GM19372 (cell line): Measurements from ENCODE around the gene SIN3A.
"Not testable (repeated sequence)": the region's sequence is repeated elsewhere in the genome, so short reads cannot be mapped to it uniquely, and the experiment has no call there.

Experiments
- ATAC-seq: cut with Tn5 transposase; IDR thresholded peaks from one replicate; pipeline ENCODE4 v1.9.1; 2021; ENCODE audit warnings: mild to moderate bottlenecking, low read depth, moderate library complexity; ENCODE audit not compliant: unreplicated experiment

SIN3A gene

DNA sequence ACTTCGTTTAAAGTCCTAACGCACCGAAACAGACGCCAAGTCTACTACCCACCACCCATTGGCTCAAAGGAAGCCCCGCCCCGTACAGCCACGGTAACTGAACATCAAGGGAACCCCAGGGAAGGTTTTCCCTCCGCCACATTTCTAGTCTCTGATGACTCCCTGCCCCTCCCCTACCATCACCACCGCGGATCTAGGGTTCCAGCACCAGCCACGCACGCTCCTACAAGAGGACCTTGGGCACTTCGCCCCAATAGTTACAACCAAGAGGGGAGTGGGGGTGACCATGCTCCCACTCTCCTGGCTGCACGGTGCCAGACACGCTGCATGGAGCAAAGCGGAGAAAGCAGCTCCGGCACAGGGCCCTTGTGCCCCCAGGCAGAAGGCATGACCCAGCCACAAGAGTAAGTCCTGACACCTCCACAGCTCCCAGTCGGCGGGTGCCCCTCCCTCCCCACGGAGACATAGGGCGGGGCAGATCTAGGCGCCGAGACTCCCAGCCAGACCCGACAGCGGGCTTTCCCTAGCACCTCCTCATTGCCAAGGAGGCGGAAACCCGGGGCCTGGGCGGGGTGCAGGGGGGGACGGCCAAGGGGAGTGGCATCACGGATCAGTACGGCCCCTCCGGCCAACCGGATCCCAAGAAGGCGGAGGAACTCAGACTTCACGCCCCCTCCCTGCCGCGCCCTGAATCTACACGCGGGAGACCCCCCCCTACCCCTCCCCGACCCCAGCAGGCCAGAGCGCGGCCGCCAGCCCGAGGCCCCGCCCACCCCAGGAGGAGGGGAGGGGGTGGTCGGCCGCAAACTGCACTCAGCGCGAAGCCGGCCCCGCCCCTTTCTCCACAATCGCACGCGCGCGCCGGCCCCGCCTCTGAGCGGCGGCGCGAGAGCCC, 936 bp downstream of the SIN3A start:
- peak; percentile 14 for ATAC-seq

GRCh38 chr15:75449585-75450306, 1.7 kb downstream of the SIN3A start:
- ATAC-seq: no peak

- not testable (repeated sequence) for ATAC-seq
Measured at GRCh38 chr15:75448171-75448570, 3.3 kb downstream of the SIN3A start.

DNA sequence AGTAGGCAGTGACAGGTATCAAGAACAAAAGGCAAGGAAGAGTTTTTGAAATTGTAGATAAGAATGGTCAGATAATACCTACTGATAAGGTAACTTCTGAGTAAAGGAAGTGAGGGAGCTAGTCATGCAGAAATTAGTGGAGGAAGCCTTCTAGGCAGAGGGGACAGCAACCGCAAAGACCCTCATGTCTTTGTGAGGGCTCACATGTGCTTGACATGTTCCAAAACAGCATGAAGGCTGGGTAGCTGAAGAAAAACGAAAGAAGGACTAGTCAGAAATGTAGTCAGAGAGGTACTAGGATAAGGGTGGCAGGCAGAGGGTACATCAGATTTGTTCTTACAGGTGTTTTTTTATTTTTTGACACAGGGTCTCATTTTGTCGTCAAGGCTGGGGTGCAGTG, 5.3 kb downstream of the SIN3A start:
- no peak for ATAC-seq

- not testable (repeated sequence) for ATAC-seq
Measured at GRCh38 chr15:75445324-75445723, 6.2 kb downstream of the SIN3A start.

DNA sequence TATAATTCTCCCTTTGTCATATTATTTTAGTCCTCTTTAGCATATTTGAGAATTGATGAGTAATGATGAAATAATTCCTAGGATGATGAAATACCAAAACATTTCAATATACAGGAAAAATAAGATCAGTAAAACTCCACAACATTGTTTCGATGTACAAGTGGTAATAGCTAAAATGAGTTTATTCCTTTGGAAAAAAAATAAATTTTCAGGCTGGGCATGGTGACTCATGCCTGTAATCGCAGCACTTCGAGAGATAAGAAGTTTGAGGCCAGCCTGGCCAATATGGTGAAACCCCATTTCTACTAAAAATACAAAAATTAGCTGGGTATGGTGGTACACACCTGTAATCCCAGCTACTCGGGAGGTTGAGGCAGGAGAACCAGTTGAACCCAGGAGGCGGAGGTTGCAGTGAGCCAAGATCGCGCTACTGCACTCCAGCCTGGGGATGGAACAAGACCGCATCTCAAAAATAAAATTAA, 7.5 kb downstream of the SIN3A start:
- ATAC-seq: not testable (repeated sequence)

- no peak for ATAC-seq
Measured at GRCh38 chr15:75437721-75438120, 13.8 kb downstream of the SIN3A start.

- no peak for ATAC-seq
Measured at GRCh38 chr15:75436881-75437280, 14.6 kb downstream of the SIN3A start.

DNA sequence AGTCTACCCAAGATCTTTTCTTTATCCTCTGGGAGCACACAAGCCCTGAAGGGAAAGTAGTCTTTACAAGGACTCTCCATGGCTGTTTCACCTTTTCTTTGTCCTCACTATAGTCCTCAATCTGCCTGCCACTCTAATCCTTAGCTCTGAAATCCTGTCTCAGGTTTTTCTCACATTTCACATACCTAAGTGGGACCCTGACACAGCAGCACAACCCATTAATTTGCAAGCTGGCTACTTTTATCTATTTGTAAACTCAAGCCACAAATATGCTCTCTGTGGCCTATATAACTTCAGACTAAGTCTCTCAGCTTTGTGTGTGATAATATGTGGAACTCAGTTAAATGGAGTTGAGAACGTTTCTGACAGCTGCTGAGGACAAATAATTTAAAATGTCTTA, 19.8 kb downstream of the SIN3A start:
- ATAC-seq: no peak

- no peak for ATAC-seq
Measured at GRCh38 chr15:75431270-75431669, 20.2 kb downstream of the SIN3A start.

DNA sequence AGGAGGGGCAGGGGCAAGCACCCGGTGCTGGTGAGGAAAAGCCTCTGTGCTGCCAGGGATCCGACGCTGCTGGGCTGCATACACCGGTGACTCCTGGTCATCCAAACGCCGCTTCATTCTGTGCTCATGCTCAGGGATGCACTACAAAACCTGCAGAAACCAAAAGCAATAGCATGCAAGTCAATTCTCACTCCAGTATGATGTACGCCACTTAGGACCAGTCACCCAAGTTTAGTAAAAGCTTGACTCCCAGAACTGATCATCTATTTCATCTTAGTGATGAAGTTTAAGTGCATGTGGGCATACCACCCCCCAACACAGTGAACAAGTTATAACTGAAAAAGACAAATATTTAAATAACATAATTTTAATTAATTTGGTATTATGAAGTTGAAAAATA, 21.2 kb downstream of the SIN3A start:
- ATAC-seq: no peak

GRCh38 chr15:75428152-75428551, 23.3 kb downstream of the SIN3A start:
- no peak for ATAC-seq

GRCh38 chr15:75425966-75426500, 25.5 kb downstream of the SIN3A start:
- no peak for ATAC-seq

DNA sequence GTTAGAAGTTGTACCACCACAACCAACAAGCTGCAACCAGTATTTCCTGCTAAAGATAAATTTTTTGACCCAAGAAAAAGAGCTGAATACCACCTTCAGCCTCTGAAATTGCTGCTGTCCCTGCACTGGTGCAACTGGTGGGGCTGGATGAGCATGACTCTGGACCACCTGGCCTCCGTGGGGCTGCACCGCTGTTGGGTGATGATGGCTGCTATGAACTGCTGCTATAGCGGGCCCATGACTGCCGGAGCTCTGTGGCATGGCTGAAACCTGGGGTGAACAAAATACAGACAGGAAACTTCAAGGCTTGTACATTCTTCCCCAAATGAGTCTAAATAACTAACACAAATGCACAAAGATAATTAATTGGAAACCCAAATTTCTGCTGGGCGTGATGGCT, 28.9 kb downstream of the SIN3A start:
- ATAC-seq: no peak

DNA sequence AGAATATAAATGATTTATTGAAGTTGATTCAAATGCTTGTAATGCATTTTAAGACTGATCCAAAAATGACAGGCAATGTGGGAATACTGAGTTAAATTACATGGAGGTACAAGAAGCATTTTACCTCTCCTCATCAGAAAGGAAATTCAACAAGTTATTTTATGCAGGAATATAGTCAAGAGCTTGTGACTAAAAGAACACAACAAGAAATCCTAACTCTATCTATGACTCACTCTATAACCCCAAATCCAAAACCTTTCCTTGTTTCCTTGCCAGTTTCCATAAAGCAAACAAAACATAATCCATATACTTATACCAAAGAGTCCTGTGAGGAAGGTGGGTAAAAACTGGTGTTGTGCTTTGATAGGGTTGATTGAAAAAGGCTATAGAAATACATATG, 30.8 kb downstream of the SIN3A start:
- ATAC-seq: no peak

- no peak for ATAC-seq
Measured at GRCh38 chr15:75416584-75416983, 34.9 kb downstream of the SIN3A start.

GRCh38 chr15:75410196-75410595, 41.3 kb downstream of the SIN3A start:
- ATAC-seq: no peak

DNA sequence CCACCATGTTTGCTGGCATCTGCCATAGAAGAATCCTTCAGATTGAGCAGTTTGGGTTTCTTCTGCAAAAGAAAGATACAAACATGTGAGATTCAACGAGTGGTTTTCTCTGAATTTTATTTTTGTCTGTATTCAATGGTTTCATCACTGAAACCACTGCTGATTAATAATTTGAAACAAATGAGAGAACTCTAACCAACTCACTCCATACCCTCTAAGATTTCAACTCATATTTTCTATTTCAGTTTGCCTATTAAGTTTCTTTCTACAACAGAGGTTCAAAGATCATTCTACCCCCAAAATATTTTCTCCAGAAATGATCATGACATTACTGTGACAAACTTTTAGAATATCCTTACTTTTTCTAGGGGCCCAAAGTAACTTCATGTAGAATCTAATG, 44.4 kb downstream of the SIN3A start:
- ATAC-seq: no peak

GRCh38 chr15:75403892-75404291, 47.6 kb downstream of the SIN3A start:
- no peak for ATAC-seq

DNA sequence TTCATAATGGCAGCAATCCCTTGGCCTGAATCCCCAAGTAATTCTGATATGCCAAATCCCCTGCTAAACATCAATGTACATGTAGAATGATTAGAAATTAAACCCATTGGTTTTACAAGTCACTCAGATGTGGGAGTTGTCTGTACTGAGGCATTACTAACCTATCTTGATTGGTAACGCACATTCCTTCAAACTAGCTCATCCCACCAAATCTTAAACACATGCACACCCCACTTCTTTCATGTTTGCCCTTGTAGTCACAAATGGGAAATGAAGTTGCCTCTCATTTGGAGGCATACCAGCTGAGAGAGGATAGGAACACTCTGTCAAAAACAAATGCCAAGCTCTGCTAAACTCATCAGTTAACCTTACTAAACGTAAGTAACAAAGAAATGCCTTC, 54.0 kb downstream of the SIN3A start:
- no peak for ATAC-seq

DNA sequence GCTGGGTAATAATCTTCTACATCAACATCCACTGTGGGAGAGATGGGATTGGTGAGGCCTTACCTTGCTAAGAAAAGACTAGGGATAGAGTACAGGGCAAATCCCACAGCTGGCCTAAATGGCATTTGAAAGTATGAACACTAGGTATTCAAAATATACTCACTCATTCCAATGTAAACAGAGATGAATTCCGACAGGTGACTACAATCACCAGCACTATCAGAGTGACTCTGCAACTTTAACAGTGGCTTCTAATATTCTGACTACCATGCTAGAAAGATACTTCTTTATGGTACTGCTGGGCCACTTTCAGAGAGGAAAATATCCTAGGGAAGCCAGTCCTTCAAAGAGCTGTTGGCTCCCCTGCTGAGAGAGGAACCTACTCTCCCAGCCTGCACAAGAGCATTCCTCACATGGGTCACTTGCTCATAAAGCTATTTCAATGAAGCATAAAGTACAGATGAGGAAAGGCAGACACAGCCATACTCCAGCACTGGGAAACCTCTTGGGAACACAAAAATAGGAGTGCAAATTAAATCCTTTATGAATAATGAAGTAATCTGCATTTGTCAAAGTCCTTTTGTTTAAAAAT, 61.6 kb downstream of the SIN3A start:
- ATAC-seq: no peak
